Stimulated activated naive B cell treated with anti-CD40 and anti-IgM and Interleukin-4, amounts not matched to agents 10 μg/mL and 1 μg/mL and 100 μg/mL, for 72 hours (primary cell): Measurements from ENCODE around the gene SYAP1.

ENCODE experiments used
- ATAC-seq, 2 donors: fragments of 150-1000 bp; cut with Tn5 transposase; replicated peaks; 2 replicates each; pipeline ENCODE4 v1.10.0; 2021; ENCODE audit warnings: moderate library complexity in 1 of 2
- DNase-seq: peaks from one replicate; pipeline ENCODE4 v3.0.0; 2021
- H3K27ac Mint-ChIP-seq: one replicate; pipeline ENCODE4 v1.8.0; 2022; ENCODE audit warnings: mild to moderate bottlenecking, mixed read lengths
- H3K27me3 Mint-ChIP-seq, 2 donors: one replicate each; pipeline ENCODE4 v1.8.0; 2022; ENCODE audit warnings: mixed read lengths in 2 of 2
- H3K36me3 Mint-ChIP-seq, 2 donors: one replicate each; pipeline ENCODE4 v1.8.0; 2022; ENCODE audit warnings: mixed read lengths in 2 of 2, mild to moderate bottlenecking in 1 of 2
- H3K4me1 Mint-ChIP-seq, 2 donors: one replicate each; pipeline ENCODE4 v1.8.0; 2022; ENCODE audit warnings: mixed read lengths in 2 of 2, mild to moderate bottlenecking in 1 of 2
- H3K4me3 Mint-ChIP-seq, 2 donors: one replicate each; pipeline ENCODE4 v1.8.0; 2022; ENCODE audit warnings: mild to moderate bottlenecking in 2 of 2, mixed read lengths in 2 of 2, moderate library complexity in 1 of 2
- H3K9me3 Mint-ChIP-seq, 2 donors: one replicate each; pipeline ENCODE4 v1.8.0; 2022; ENCODE audit warnings: mixed read lengths in 2 of 2, mild to moderate bottlenecking in 1 of 2

SYAP1 gene, protein sequence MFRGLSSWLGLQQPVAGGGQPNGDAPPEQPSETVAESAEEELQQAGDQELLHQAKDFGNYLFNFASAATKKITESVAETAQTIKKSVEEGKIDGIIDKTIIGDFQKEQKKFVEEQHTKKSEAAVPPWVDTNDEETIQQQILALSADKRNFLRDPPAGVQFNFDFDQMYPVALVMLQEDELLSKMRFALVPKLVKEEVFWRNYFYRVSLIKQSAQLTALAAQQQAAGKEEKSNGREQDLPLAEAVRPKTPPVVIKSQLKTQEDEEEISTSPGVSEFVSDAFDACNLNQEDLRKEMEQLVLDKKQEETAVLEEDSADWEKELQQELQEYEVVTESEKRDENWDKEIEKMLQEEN

DNA sequence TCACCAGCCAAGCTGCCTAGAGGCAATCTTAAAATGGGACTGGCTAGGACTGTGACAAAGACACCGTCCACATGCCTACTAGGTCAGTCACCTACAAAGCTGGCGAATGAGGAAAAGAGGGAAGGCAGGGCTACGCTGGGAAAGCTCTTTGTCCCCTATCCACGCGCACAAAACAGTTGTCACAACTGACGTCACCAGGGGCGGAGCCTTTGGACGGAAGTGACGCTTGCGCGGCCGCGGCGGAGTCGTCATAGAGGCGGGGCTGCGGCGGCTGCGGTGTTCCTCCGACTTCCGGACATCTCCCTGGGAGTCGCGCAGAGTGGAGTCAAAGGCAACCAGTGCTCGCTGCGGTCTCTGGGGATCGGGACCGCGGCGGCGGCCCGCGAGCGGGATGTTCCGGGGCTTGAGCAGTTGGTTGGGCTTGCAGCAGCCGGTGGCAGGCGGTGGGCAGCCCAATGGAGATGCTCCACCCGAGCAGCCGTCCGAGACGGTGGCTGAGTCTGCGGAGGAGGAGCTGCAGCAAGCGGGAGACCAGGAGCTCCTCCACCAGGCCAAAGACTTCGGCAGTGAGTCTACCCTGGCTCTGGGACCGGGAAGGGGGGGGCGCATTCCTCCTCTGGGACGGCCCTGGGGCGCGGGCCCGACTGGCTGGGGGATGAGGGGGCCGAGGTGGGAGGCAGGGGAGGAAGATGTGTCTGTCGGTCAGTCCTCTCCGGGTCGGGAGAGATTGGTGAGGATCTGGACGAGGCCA, at the start of gene SYAP1:
TSS of gene SYAP1 (plus strand) at position 279 of the 751 bp plus-strand sequence. CDS start at position 392, 113 bp downstream.
- Mint-ChIP-seq H3K36me3 (peaks cover 3 to 8% of the 10 kb centered on the region in 2 donors), H3K9me3 (no peaks in the 10 kb centered on the region), H3K4me3 (peak within 1 kb of the TSS; percentile 99), H3K27me3 (no peaks in the 10 kb centered on the region), H3K27ac (peak within 1 kb of the TSS; percentile 99), H3K4me1 (peaks cover 11 to 23% of the 10 kb centered on the region in 2 donors)
- peak; percentile 99 for ATAC-seq
- peak; percentile 94 for DNase-seq

DNA sequence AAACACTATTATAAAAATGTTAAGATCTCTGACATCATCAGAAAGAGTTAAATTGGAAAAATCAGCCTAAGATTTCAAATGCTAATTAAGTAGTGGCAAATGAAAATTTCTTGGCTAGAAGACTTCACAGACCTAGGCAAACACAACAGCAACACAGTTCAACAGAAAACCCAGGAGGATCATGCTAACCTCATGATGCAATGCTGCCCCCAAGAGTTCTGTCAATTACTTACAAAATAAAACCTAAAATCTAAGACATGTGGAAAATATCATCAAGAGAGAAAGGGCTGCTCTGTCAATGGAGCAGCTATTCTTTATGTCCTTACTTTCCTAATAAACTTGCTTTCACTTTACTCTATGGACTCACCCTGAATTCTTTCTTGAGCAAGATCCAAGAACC, 48.4 kb upstream of the SYAP1 start:
- no peaks in the 10 kb centered on the region for H3K27me3 Mint-ChIP-seq
- DNase-seq: no peak

DNA sequence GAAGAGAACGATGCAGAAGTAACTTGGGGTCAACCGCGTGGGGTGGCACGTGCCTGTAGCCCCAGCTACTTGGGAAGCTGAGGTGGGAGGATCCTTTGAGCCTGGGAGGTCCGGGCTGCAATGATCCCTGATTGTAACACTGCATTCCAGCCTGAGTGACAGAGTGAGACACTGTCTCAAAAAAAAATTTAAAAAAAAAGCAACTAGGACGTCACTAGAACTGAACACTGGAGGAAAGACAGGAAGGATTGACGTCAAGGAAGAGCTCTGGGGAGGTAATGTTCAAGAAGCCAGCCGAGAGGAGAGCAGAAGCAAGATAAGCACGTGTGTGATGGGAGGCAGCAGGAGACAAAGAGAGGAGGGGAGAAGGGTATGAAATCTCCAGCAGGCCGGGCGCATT, 40.7 kb upstream of the SYAP1 start:
- no peak overlapping the region for H3K4me3 Mint-ChIP-seq
- DNase-seq (no peak), ATAC-seq (no peak)
- no peaks in the 10 kb centered on the region for H3K9me3 Mint-ChIP-seq
- no peaks in the 10 kb centered on the region for H3K4me1 Mint-ChIP-seq
- H3K36me3 Mint-ChIP-seq: peaks cover 3 to 10% of the 10 kb centered on the region in 2 donors
- no peak overlapping the region for H3K27ac Mint-ChIP-seq
- H3K27me3 Mint-ChIP-seq: no peaks in the 10 kb centered on the region

More for the DNA sequence above, 48.4 kb upstream of the SYAP1 start:
- no peaks in the 10 kb centered on the region for H3K9me3 Mint-ChIP-seq
- H3K27ac Mint-ChIP-seq: no peak overlapping the region
- peaks cover 6 to 11% of the 10 kb centered on the region in 2 donors for H3K36me3 Mint-ChIP-seq
- no peak for ATAC-seq
- H3K4me3 Mint-ChIP-seq: no peak overlapping the region
- no peaks in the 10 kb centered on the region for H3K4me1 Mint-ChIP-seq

DNA sequence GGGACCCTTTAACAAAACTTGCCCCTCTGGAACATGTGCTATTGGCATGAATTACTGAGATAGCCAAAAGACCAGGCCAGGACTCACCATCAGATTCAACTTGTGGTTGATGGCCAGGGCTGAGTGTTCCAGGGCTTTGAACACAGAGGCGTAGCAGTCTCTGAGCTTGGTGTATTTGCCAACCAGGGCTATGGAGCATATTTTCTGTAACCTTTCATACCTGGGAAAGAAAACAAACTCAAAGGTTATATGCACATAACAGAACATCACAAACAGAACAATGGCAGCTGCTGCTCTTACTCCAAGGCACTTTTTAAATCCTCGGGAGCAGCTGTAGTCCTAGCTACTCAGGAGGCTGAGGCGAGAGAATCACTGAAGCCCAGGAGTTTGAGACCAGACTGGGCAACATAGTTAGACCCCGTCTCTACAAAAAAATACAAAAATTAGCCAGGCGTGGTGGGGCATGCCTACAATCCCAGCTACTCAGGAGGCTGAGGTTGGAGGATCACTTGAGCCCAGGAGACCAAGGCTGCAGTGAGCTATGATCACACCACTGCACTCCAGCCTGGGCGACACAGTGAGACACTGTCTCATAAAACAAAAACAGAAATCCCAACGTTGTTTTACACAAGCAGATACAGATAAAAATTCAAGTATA, 36.3 kb upstream of the SYAP1 start:
- H3K9me3 Mint-ChIP-seq: no peaks in the 10 kb centered on the region
- H3K27ac Mint-ChIP-seq: no peak overlapping the region
- H3K27me3 Mint-ChIP-seq: no peaks in the 10 kb centered on the region
- DNase-seq: no peak
- ATAC-seq: no peak
- no peak overlapping the region for H3K4me3 Mint-ChIP-seq
- H3K36me3 Mint-ChIP-seq: peaks cover 3 to 4% of the 10 kb centered on the region in 2 donors
- no peaks in the 10 kb centered on the region for H3K4me1 Mint-ChIP-seq

DNA sequence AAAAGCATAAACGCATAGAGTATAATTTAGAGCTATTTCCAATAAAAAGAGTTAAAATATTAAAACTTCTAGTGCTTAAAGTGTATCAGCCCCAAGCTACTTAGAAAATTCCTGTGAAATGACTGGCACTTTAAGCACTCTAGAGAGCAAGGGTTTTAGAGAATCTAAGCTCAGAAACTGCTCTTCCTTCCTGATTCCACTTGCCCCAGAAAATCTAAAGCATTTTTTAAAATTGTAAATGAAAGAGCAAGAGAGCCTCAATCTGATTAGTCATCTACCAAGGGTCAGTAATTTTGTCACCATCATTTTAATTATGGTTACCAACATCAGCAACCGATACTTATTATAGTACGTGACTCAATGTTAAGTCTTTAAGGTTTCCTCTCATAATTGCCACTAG, 31.9 kb upstream of the SYAP1 start:
- H3K36me3 Mint-ChIP-seq: peaks cover 4 to 7% of the 10 kb centered on the region in 2 donors
- H3K9me3 Mint-ChIP-seq: no peaks in the 10 kb centered on the region
- H3K4me1 Mint-ChIP-seq: no peaks in the 10 kb centered on the region
- ATAC-seq (no peak), DNase-seq (no peak)
- H3K27ac Mint-ChIP-seq: no peak overlapping the region
- no peaks in the 10 kb centered on the region for H3K27me3 Mint-ChIP-seq
- no peak overlapping the region for H3K4me3 Mint-ChIP-seq

DNA sequence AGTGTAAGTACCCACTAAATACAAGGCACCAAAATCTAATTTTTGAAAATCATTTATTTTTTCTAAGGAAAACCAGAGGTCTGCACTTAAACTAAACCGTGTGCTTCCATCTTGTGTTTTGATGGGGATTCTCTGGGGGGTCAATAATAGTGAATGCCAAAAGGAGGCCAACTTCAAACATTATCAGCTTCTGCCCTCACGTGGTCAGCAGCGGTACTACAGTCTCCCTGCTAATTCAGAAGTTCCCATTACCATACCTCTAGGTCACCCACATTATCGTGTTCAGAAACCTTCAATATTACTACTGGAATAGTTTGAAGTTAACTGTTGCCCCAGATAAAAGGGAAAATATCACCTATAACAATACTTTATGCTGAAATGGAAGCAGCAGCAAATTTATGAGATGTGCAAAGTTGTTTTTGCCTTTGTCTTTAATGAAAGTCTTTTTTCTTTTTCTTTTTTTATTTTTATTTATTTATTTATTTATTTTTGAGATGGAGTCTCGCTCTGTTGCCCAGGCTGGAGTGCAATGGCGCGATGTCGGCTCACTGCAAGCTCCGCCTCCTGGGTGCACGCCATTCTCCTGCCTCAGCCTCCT, 24.2 kb upstream of the SYAP1 start:
- Mint-ChIP-seq H3K4me3 (no peak overlapping the region), H3K27ac (no peak overlapping the region)
- DNase-seq: peak; percentile 39

DNA sequence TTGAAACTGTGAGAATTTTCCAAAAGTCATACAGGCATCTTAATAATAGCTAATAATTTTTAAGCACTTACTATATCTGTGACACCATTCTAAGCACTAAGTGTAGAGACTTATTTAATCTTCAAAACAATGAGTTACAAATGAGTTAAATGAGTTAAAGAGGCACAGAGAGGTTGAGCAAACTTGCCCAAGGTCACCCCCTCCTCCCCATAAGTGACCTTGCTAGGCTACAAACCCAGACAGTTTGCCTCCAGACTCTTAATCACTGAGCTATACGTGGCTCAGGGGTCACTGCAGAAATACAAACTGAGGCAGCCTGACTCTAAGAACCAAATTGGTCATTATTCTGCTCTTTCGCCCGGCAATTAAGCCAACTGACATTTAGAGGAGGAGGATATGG, 22.5 kb upstream of the SYAP1 start:
- ATAC-seq: no peak
- Mint-ChIP-seq H3K36me3 (peaks cover 2 to 5% of the 10 kb centered on the region in 2 donors), H3K4me1 (no peaks in the 10 kb centered on the region), H3K27ac (no peak overlapping the region), H3K27me3 (peaks cover 0 to 4% of the 10 kb centered on the region in 2 donors), H3K4me3 (no peak overlapping the region), H3K9me3 (no peaks in the 10 kb centered on the region)
- no peak for DNase-seq

More for the DNA sequence above, 24.2 kb upstream of the SYAP1 start:
- Mint-ChIP-seq H3K27me3 (peaks cover 0 to 4% of the 10 kb centered on the region in 2 donors), H3K36me3 (peaks cover 5 to 7% of the 10 kb centered on the region in 2 donors), H3K4me1 (no peaks in the 10 kb centered on the region), H3K9me3 (no peaks in the 10 kb centered on the region)
- peak; percentile 45 to 78 for ATAC-seq

DNA sequence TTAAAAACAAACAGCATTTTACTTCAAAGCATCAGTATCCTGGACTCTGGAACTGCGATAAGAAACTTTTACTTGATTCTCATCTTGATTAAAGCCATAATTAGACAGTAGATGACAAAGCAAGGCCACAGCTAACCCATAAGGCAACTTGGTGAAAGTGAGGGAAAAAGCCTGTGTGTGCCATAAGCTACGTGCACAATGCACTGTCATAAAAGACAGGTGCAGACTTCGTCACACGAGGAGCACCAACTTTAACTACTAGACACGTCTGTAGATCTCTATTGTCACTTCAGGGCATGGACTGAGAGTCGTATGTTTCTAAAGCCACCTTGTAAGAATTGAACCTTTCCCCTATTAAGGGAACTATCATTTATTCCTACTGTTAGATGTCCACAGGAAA, 20.0 kb upstream of the SYAP1 start:
- Mint-ChIP-seq H3K4me1 (no peaks in the 10 kb centered on the region), H3K9me3 (no peaks in the 10 kb centered on the region), H3K4me3 (no peak overlapping the region), H3K27ac (no peak overlapping the region), H3K27me3 (peaks cover 0 to 7% of the 10 kb centered on the region in 2 donors), H3K36me3 (peaks cover 0 to 1% of the 10 kb centered on the region in 2 donors)
- ATAC-seq: no peak
- DNase-seq: no peak

DNA sequence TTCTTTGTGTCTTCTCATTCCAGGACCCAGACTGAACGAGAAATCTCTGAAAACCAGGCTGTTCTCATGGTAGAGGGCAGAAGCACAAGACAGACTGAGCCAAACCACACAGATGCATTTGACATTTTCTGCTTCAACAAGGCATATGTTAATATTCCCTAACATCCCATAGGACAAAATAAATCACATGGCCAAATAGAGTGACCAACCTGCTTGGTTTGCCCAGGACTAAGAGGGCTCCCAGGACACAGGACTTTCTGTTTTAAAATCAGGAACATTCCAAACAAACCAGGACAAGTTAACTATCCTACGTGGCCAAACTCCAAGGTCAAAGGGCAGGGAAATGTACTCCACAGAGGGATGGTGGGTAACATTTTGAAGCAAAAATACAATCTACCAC, 18.7 kb upstream of the SYAP1 start:
- no peak for DNase-seq
- Mint-ChIP-seq H3K4me3 (no peak overlapping the region), H3K9me3 (no peaks in the 10 kb centered on the region), H3K36me3 (no peaks in the 10 kb centered on the region), H3K4me1 (no peaks in the 10 kb centered on the region), H3K27me3 (peaks cover 0 to 9% of the 10 kb centered on the region in 2 donors), H3K27ac (no peak overlapping the region)
- ATAC-seq: no peak

DNA sequence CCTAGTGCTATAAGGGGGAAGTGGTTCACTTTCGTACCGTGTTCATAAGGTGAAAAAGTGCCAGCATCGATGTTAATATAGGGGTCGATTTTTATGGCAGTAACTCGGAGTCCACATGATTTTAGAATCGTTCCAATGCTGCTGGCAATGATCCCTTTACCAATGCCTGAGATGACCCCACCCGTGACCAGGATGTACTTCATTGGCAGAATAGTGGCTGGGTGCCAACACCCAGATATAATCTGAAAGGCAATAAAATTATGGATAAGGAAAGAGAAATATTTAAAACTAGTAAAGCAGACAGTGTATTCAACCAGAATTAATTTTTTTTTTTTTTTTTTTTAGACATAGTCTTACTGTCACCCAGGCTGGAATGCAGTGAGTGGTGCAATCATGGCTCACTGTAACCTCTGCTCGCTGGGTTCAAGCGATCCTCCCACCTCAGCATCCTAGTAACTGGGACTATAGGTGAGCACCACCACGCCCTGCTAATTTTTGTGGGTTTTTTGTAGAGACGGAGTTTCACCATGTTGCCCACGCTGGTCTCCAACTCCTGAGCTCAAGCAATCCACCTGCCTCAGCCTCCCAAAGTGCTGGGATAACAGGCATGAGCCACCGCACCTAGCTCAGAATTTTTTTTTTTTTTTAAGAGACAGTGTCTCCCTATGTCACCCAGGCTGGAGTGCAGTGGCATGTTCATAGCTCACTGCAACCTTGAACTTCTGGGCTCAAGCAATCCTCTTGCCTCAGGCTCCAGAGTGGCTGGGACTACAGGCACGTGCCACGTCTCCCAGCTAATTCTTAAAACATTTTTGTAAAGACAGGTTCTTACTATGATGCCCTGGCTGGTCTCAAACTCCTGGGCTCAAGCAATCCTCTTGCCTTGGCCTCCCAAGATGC, 16.5 kb upstream of the SYAP1 start:
- H3K27ac Mint-ChIP-seq: no peak overlapping the region
- H3K36me3 Mint-ChIP-seq: peaks cover 0 to 2% of the 10 kb centered on the region in 2 donors
- no peaks in the 10 kb centered on the region for H3K9me3 Mint-ChIP-seq
- ATAC-seq (no peak), DNase-seq (no peak)
- peaks cover 0 to 5% of the 10 kb centered on the region in 2 donors for H3K27me3 Mint-ChIP-seq
- H3K4me1 Mint-ChIP-seq: no peaks in the 10 kb centered on the region
- no peak overlapping the region for H3K4me3 Mint-ChIP-seq

DNA sequence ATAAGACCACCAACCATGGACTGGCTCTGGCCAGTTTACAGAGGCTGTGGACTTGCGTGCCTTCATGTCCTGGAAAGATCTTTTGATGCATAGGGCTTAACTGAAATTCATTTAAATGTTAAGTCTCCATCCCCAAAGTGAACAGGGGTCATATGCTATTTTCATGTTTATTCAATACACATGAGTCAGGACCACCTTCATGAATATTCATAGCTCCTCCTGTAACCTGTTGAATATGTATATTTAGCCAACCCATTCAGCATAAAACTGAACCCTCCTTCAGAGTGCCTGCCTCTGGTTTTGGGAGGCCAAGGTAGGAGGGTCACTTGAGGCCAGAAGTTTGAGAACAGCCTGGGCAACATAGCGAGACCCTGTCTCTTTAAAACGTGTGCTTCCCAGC, 14.0 kb upstream of the SYAP1 start:
- Mint-ChIP-seq H3K36me3 (peaks cover 4 to 8% of the 10 kb centered on the region in 2 donors), H3K27me3 (peaks cover 0 to 14% of the 10 kb centered on the region in 2 donors), H3K4me3 (no peak overlapping the region), H3K9me3 (no peaks in the 10 kb centered on the region), H3K27ac (no peak overlapping the region), H3K4me1 (peaks cover 6% of the 10 kb centered on the region in 2 donors)
- DNase-seq (no peak), ATAC-seq (peak in 1 of 2 donors; percentile 19)

DNA sequence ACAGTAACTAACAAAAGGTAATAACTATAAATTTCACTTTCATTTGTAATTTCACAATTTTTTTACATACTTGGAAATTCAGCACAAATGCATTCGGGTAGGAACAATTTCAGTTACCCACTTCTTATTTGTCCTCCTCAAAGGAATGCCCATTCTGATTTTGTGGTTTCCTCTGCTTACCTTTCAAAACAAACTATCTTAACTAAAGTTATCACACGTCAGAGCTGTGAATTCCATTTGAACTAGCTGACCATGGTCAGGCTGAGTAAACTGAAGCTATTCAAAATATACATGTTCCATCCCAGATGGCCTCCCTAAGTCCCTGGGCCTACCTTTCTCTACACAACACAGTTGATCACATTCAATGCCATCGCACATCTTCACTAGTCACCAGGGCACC, 11.4 kb upstream of the SYAP1 start:
- ATAC-seq (no peak), DNase-seq (no peak)
- Mint-ChIP-seq H3K27ac (no peak overlapping the region), H3K4me3 (no peak overlapping the region), H3K4me1 (peaks cover 14 to 18% of the 10 kb centered on the region in 2 donors), H3K9me3 (no peaks in the 10 kb centered on the region), H3K36me3 (peaks cover 4 to 8% of the 10 kb centered on the region in 2 donors), H3K27me3 (peaks cover 0 to 30% of the 10 kb centered on the region in 2 donors)

DNA sequence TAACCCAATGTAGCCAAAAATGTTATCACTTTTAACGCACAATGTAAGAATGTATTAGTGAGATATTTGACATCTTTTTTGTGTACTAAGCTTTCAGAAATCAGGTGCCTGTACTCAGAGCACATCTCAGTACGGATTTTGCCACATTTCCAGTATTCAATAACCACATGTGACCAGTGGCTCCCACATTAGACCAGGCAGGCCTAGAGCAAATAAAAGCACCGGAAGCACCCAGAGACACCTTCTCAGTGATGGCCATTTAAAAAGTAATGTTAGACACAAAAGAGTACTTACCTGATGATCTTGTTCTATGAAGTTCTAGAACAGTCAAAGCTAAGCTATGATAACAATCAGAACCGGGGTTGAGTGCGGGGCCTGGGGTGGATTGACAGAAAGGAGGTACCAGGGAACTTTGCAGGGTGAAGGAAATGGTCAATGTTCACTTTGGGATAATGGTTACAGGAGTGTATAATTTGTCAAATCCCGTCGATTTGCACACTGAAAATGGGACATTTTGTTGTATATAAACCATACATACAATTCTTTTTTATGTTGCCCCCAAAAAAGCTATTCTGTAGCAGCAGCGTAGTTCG, 8.1 kb upstream of the SYAP1 start:
- no peaks in the 10 kb centered on the region for H3K9me3 Mint-ChIP-seq
- DNase-seq (no peak), ATAC-seq (no peak)
- H3K4me3 Mint-ChIP-seq: peak overlapping the region; percentile 76 to 87
- peaks cover 4 to 8% of the 10 kb centered on the region in 2 donors for H3K36me3 Mint-ChIP-seq
- H3K4me1 Mint-ChIP-seq: peaks cover 14 to 18% of the 10 kb centered on the region in 2 donors
- H3K27ac Mint-ChIP-seq: peak overlapping the region; percentile 48
- peaks cover 0 to 35% of the 10 kb centered on the region in 2 donors for H3K27me3 Mint-ChIP-seq
